T-cell (primary cell): ENCODE data around the gene INTS11. TPM values are rescaled to one million over a fixed set of nuclear protein-coding genes. Genes with fewer than 3 reads are reported as not detected.

Experiments used
- ATAC-seq, 4 experiments: fragments of 200-7000 bp in 3 of 4; fragments of 150-1000 bp in 1 of 4; cut with Tn5 transposase; replicated peaks in 1 of 4; 1 replicate in 3 of 4; 2 replicates in 1 of 4; pipeline ENCODE4 v1.10.0; 2021; ENCODE audit warnings: moderate library complexity in 3 of 4, mild to moderate bottlenecking in 2 of 4, moderate number of reproducible peaks in 1 of 4
- CTCF ChIA-PET, 2 donors: fragments of 300-600 bp; sonication (Branson Sonifier 250); formaldehyde crosslinking; loops; one replicate each; lab custom pipeline; 2022; ENCODE audit warnings: antibody characterized with exemption in 2 of 2; lab: Charles Lee
- POLR2A ChIA-PET, 2 donors: fragments of 300-600 bp; sonication (Branson Sonifier 250); formaldehyde crosslinking; loops; one replicate each; lab custom pipeline; 2022; ENCODE audit warnings: antibody characterized with exemption in 2 of 2; lab: Charles Lee
- DNase-seq, 35 experiments: peaks; one replicate each; pipeline versions ENCODE4 v3.0.0 to v3.0.0-alpha.2; 2013 to 2023
- H3K27ac ChIP-seq: one replicate; pipeline ENCODE4 v1.5.1; 2013; ENCODE audit warnings: low read length
- H3K27me3 ChIP-seq, 2 experiments: replicated peaks in 1 of 2; 1 replicate in 1 of 2; 2 replicates in 1 of 2; pipeline versions ENCODE4 v1.6.1 to v1.7.0; 2013; ENCODE audit warnings: low read length in 1 of 2, mixed read lengths in 1 of 2; ENCODE audit not compliant: control insufficient read depth in 2 of 2, insufficient read depth in 2 of 2; ENCODE audit errors: extremely low read depth in 1 of 2
- H3K36me3 ChIP-seq, 2 donors: 1 replicate in 1 of 2; 2 replicates in 1 of 2; pipeline versions ENCODE4 v1.6.1 to v1.7.0; 2013; ENCODE audit warnings: low read length in 1 of 2; ENCODE audit not compliant: control insufficient read depth in 2 of 2, insufficient read depth in 1 of 2; ENCODE audit errors: extremely low read depth in 1 of 2
- H3K4me1 ChIP-seq, 2 experiments: 1 replicate in 1 of 2; 2 replicates in 1 of 2; pipeline versions ENCODE4 v1.6.1 to v1.7.0; 2013; ENCODE audit warnings: low read length in 2 of 2, mixed read lengths in 1 of 2; ENCODE audit not compliant: insufficient read depth in 2 of 2, control insufficient read depth in 1 of 2; ENCODE audit errors: extremely low read depth in 1 of 2
- H3K4me3 ChIP-seq, 2 donors: 1 replicate in 1 of 2; 2 replicates in 1 of 2; pipeline versions ENCODE4 v1.5.1 to v1.7.0; 2013; ENCODE audit warnings: mild to moderate bottlenecking in 2 of 2, low read length in 1 of 2, moderate library complexity in 1 of 2; ENCODE audit not compliant: control insufficient read depth in 1 of 2; ENCODE audit errors: extremely low read depth in 1 of 2
- H3K9me3 ChIP-seq: 2 replicates; pipeline ENCODE4 v1.7.0; 2013
- H3K27ac Mint-ChIP-seq, 2 donors: one replicate each; pipeline ENCODE4 v1.8.0; 2020 to 2021; ENCODE audit warnings: mild to moderate bottlenecking in 2 of 2, mixed read lengths in 2 of 2
- H3K27me3 Mint-ChIP-seq, 2 donors: one replicate each; pipeline ENCODE4 v1.8.0; 2021 to 2022; ENCODE audit warnings: mixed read lengths in 2 of 2
- H3K36me3 Mint-ChIP-seq: one replicate; pipeline ENCODE4 v1.8.0; 2021; ENCODE audit warnings: mixed read lengths
- H3K4me1 Mint-ChIP-seq, 3 donors: one replicate each; pipeline ENCODE4 v1.8.0; 2020 to 2022; ENCODE audit warnings: mixed read lengths in 3 of 3, mild to moderate bottlenecking in 1 of 3
- H3K4me3 Mint-ChIP-seq, 3 donors: one replicate each; pipeline ENCODE4 v1.8.0; 2020 to 2022; ENCODE audit warnings: mild to moderate bottlenecking in 3 of 3, mixed read lengths in 3 of 3, moderate library complexity in 3 of 3
- H3K9me3 Mint-ChIP-seq, 3 donors: one replicate each; pipeline ENCODE4 v1.8.0; 2020 to 2022; ENCODE audit warnings: mixed read lengths in 3 of 3
- WGBS: methylation state at CpG from one replicate; pipeline ENCODE4 v1.1.5; 2013; ENCODE audit warnings: missing lambda C conversion rate; ENCODE audit not compliant: insufficient coverage; 5-methylcytosine and 5-hydroxymethylcytosine counted together
- total RNA-seq, 35 experiments: library from RNA in 6 of 35; stranded (reverse) in 6 of 35; fragments of 120-200 nt in 1 of 35; gene quantifications; one replicate each; pipeline versions ENCODE4 v1.2.1 to v1.2.4 and lab custom pipeline; 2013 to 2026

Gene INTS11
- total RNA-seq, 5 donors from 2014 or later (not counting 1 experiment from before 2014, with no cell fraction given) = 161 to 200 (median 182) TPM

DNA sequence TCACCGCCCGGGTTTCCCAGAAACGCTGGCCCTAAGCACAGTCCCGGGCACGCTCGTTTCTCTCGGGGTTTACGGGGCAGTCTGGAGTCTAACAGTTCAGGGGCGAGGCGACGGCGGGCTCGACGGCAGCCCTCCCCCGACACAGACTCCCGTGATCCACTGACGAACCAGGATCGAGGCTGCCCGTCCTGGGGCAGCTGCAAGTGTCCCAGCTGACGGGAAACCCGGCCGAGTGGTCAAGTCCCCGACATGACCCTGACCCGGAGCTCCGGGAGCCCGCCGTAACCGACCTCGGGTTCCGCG is 51.3 kb downstream of the INTS11 start:
- DNase-seq (no peak), ATAC-seq (peak in 1 of 4 experiments; percentile 0)
- Histone ChIP-seq H3K27me3 (no peaks in the 10 kb centered on the region), H3K27ac (no peak overlapping the region), H3K4me3 (peak overlapping the region; percentile 86 to 89), H3K9me3 (no peaks in the 10 kb centered on the region), H3K36me3 (peaks cover 2 to 10% of the 10 kb centered on the region in 2 donors), H3K4me1 (peaks cover 7 to 45% of the 10 kb centered on the region in 2 experiments)
- Mint-ChIP-seq H3K36me3 (peaks cover 11% of the 10 kb centered on the region), H3K27ac (peak overlapping the region; percentile 76 to 79), H3K9me3 (no peaks in the 10 kb centered on the region), H3K27me3 (no peaks in the 10 kb centered on the region), H3K4me1 (peaks cover 32 to 46% (median 44%) of the 10 kb centered on the region in 3 donors), H3K4me3 (peak overlapping the region; percentile 83 to 85 (median 84))
- ChIA-PET CTCF (interaction anchor here in 1 of 2 donors (1.0 kb wide), 1 partner anchor 23 kb away, joined by 5 read pairs; no protein-coding TSS in a partner anchor), POLR2A (interaction anchor here in 1 of 2 donors (0.5 to 0.6 kb wide), 2 partner anchors 86 to 126 kb away, joined by 3 read pairs; partner anchors contain the start of gene CCNL2)
- under 1% methylated on average over 31 of the region's 31 CpGs for WGBS

DNA sequence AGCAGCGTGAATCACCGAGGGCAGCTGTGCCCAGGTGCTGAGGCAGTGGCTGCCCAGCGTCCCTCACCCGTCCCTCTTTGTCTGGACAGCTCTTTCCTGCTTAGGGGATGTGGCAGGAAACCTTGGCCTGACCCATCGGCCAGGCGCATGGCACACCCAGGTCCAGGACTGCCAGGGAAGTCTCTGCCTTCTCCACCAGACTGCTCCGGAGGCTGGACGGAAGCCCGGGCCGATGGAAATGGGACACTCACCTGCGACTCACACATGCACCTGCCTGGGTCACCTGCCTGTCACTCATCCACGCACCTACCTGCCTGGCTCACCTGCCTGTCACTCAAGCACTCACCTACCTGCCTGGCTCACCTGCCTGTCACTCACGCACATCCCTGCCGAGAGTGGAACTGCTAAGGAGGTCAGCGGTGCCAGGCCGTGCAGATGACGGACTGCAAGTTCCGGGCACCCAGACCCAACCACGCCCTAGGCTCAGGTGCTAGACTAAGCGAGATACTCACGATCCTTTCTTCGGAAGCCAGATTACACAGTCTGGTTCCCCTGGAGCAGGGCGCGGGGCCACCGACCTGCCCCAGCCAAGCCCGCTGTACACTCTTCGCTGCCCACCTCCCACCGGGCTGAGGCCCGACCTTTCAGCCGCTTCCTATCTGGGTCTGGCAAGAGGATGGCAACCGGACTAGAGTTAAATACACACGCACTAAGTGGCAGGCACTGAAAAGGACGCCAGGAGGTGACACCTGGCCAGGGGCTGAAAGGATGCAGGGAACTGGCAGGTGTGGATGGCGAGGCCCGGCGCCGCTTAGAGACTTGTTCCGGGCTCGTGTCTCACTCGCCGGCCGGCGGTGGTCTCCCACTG is 51.9 kb downstream of the INTS11 start:
- H3K27me3 Mint-ChIP-seq = no peaks in the 10 kb centered on the region
- DNase-seq = peak in 3 of 35 experiments; percentile 20 to 36 (median 20)
- no peak for ATAC-seq
- no peaks in the 10 kb centered on the region for H3K9me3 ChIP-seq
- ChIA-PET POLR2A (no interaction called here), CTCF (no interaction called here)
- no peaks in the 10 kb centered on the region for H3K27me3 ChIP-seq
- H3K36me3 Mint-ChIP-seq = peaks cover 11% of the 10 kb centered on the region
- H3K4me1 ChIP-seq = peaks cover 7 to 45% of the 10 kb centered on the region in 2 experiments
- H3K4me3 ChIP-seq = peak overlapping the region; percentile 86 to 89
- H3K27ac ChIP-seq = no peak overlapping the region
- peak overlapping the region; percentile 76 to 79 for H3K27ac Mint-ChIP-seq
- peaks cover 32 to 50% (median 48%) of the 10 kb centered on the region in 3 donors for H3K4me1 Mint-ChIP-seq
- 44% methylated on average over 41 of the region's 43 CpGs for WGBS
- peak overlapping the region; percentile 83 to 85 (median 84) for H3K4me3 Mint-ChIP-seq
- no peaks in the 10 kb centered on the region for H3K9me3 Mint-ChIP-seq
- peaks cover 6 to 15% of the 10 kb centered on the region in 2 donors for H3K36me3 ChIP-seq

DNA sequence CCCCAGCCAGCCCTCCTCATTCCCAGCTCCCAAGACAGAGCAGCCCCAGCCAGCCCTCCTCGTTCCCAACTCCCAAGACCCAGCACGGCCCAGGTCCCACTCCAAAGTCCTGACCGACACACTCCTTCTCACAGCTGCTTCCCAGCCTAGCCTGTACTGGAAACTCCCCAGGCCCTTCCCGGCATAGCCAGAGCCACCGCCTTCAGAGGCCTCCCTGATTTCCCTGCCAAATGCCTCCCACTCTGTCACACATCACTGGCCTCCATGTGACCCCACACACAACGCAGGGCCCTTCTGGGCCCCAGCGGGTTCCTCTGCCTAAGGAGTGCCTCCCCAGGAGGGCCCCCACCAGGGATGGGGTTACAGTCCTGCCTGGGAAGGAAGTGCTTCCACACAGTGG is 53.6 kb downstream of the INTS11 start:
- peak overlapping the region; percentile 55 to 85 (median 77) for H3K4me3 Mint-ChIP-seq
- POLR2A ChIA-PET = no interaction called here
- Histone ChIP-seq H3K27ac (no peak overlapping the region), H3K9me3 (no peaks in the 10 kb centered on the region), H3K4me3 (no peak overlapping the region), H3K36me3 (peaks cover 11 to 24% of the 10 kb centered on the region in 2 donors), H3K27me3 (no peaks in the 10 kb centered on the region), H3K4me1 (peaks cover 7 to 45% of the 10 kb centered on the region in 2 experiments)
- H3K36me3 Mint-ChIP-seq = peaks cover 15% of the 10 kb centered on the region
- H3K4me1 Mint-ChIP-seq = peaks cover 37 to 56% (median 52%) of the 10 kb centered on the region in 3 donors
- WGBS = 84% methylated on average over 6 of the region's 7 CpGs
- H3K27ac Mint-ChIP-seq = peak overlapping the region; percentile 13 to 16
- ATAC-seq (no peak), DNase-seq (no peak)
- no peaks in the 10 kb centered on the region for H3K27me3 Mint-ChIP-seq
- CTCF ChIA-PET = no interaction called here
- H3K9me3 Mint-ChIP-seq = no peaks in the 10 kb centered on the region

DNA sequence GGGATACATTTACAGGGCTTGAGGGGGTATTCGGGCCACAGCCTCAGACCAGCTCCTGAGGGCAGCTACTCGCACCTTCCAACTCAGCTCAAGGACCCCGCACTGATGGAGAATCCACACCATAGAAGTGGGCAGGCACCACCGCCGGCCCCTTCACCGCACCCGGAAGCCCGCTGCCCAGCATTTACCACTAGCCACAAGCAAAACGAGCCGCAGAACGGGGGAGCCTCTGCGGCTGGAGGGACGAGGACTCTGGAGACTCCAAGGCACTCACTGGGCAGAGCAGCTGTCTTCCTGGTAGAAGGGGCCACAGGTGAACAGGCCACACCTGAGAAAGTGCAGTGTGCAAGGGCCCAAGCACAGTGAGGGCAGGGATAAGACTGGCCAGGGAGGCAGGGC is 56.2 kb downstream of the INTS11 start:
- H3K4me1 Mint-ChIP-seq = peaks cover 37 to 53% (median 51%) of the 10 kb centered on the region in 3 donors
- H3K4me1 ChIP-seq = peaks cover 7 to 35% of the 10 kb centered on the region in 2 experiments
- POLR2A ChIA-PET = no interaction called here

DNA sequence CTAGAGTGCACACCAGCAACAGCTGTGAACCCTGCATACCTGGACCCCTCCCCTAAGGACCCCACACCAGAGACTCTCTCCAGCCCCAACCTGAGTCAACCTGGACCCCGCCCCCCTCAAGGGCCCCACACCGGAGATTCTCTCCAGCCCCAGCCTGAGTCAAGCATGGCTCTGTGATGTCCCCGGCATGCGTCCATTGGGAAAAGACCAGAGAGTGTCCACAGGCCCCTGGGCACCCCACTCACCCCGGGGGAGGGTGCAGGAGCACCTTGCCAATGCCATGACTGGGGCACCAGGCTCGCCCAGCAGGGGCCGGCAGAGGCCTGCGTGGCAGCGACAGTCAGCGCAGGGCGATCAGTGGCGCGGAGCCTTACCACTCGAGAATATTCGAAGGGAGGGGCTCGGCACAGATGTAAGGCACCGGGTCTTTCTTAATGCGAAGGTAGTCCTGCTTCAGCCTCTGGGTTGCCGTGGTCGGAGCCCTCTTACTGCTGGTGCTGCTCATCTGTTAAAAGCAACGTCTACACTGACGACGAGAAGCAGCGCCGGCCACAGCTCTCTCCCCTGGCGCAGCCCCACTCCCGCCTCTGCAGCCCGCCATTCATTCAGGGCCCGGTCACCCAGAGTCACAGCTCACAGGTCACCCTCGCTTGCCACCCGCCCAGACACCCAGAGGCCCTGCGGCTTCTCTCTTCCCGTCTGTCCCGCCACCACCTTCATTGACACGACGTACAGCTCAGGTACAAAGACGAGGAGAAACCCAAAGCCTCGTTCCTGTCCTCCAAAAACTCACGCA is 56.8 kb downstream of the INTS11 start:
- DNase-seq (no peak), ATAC-seq (no peak)
- Histone ChIP-seq H3K9me3 (no peaks in the 10 kb centered on the region), H3K27me3 (no peaks in the 10 kb centered on the region), H3K4me1 (peaks cover 7 to 30% of the 10 kb centered on the region in 2 experiments), H3K36me3 (peaks cover 28 to 49% of the 10 kb centered on the region in 2 donors), H3K4me3 (no peak overlapping the region), H3K27ac (no peak overlapping the region)
- Mint-ChIP-seq H3K9me3 (no peaks in the 10 kb centered on the region), H3K36me3 (peaks cover 18% of the 10 kb centered on the region), H3K4me1 (peaks cover 35 to 47% (median 47%) of the 10 kb centered on the region in 3 donors), H3K4me3 (no peak overlapping the region), H3K27me3 (no peaks in the 10 kb centered on the region), H3K27ac (peak overlapping the region in 1 of 2 donors; percentile 69)
- CTCF ChIA-PET = no interaction called here
- WGBS = 95% methylated on average over 37 of the region's 39 CpGs
- POLR2A ChIA-PET = no interaction called here

More for the DNA sequence above, 56.2 kb downstream of the INTS11 start:
- H3K4me3 ChIP-seq = no peak overlapping the region
- 97% methylated on average over 11 of the region's 13 CpGs for WGBS
- CTCF ChIA-PET = no interaction called here
- no peak overlapping the region for H3K4me3 Mint-ChIP-seq
- no peaks in the 10 kb centered on the region for H3K9me3 Mint-ChIP-seq
- H3K27me3 ChIP-seq = no peaks in the 10 kb centered on the region
- no peak overlapping the region for H3K27ac Mint-ChIP-seq
- H3K27ac ChIP-seq = no peak overlapping the region
- H3K27me3 Mint-ChIP-seq = no peaks in the 10 kb centered on the region
- peaks cover 15% of the 10 kb centered on the region for H3K36me3 Mint-ChIP-seq
- H3K36me3 ChIP-seq = peaks cover 24 to 43% of the 10 kb centered on the region in 2 donors
- ATAC-seq = no peak
- H3K9me3 ChIP-seq = no peaks in the 10 kb centered on the region
- no peak for DNase-seq

DNA sequence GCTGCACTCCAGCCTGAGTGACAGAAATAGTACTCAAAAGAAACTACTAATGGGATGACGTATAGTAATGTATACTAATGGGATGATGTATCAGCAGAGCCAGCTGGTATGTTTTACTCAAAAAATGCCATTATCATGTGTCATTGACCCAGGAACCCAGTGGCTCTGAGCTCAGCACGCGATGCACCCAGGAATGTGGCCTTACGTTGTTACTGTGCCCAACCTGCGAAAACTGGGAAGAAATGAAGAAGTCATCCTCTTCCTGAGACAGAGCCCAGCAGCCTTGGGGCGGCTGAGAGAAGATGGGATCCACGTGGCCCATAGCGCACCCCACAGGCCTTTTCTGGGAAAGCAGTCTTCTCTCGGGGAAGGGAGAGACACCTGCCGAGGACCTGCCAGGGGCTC is 59.6 kb downstream of the INTS11 start:
- no peak overlapping the region for H3K4me3 Mint-ChIP-seq
- ATAC-seq (peak in 1 of 4 experiments; percentile 49), DNase-seq (peak in 9 of 35 experiments; percentile 15 to 46 (median 22))
- CTCF ChIA-PET = no interaction called here
- H3K4me1 Mint-ChIP-seq = peaks cover 15 to 32% (median 31%) of the 10 kb centered on the region in 3 donors
- H3K27me3 Mint-ChIP-seq = no peaks in the 10 kb centered on the region
- Histone ChIP-seq H3K4me3 (no peak overlapping the region), H3K9me3 (no peaks in the 10 kb centered on the region), H3K27me3 (no peaks in the 10 kb centered on the region), H3K27ac (no peak overlapping the region), H3K4me1 (peaks cover 0 to 19% of the 10 kb centered on the region in 2 experiments), H3K36me3 (peaks cover 27 to 66% of the 10 kb centered on the region in 2 donors)
- WGBS = 93% methylated on average over 10 of the region's 10 CpGs
- peaks cover 21% of the 10 kb centered on the region for H3K36me3 Mint-ChIP-seq
- H3K9me3 Mint-ChIP-seq = no peaks in the 10 kb centered on the region
- no peak overlapping the region for H3K27ac Mint-ChIP-seq
- POLR2A ChIA-PET = no interaction called here
